H1 (cell line): ENCODE data around the gene PTGIR. TPM values are rescaled to one million over a fixed set of nuclear protein-coding genes. Genes with fewer than 3 reads are reported as not detected.

Source experiments
- CTCF ChIA-PET: fragments of 300-600 bp; sonication (Branson Sonifier 250); formaldehyde crosslinking; loops from one replicate; lab custom pipeline; 2021; ENCODE audit not compliant: partially characterized antibody; lab: Charles Lee
- POLR2A ChIA-PET: fragments of 300-600 bp; sonication (Branson Sonifier 250); formaldehyde crosslinking; loops from one replicate; lab custom pipeline; 2021; ENCODE audit warnings: inconsistent platforms; ENCODE audit not compliant: partially characterized antibody; lab: Charles Lee
- DNase-seq, 2 experiments: peaks; one replicate each; pipeline versions ENCODE4 v3.0.0 to v3.0.0-alpha.2; 2010 to 2022; ENCODE audit warnings: low spot score in 2 of 2, low read depth in 1 of 2, mixed read lengths in 1 of 2
- FAIRE-seq: peaks from 2 replicates; lab custom pipeline; 2011; peaks lifted over from hg19 to GRCh38; lab: Jason Lieb, UNC
- H2AFZ ChIP-seq: 2 replicates; pipeline ENCODE4 v1.8.1; 2012; ENCODE audit warnings: low read length, inconsistent platforms
- H2AK5ac ChIP-seq: 2 replicates; pipeline ENCODE4 v1.6.1; 2013; ENCODE audit warnings: low read depth, low read length
- H2BK120ac ChIP-seq: replicated peaks from 2 replicates; pipeline ENCODE3; 2013; ENCODE audit warnings: low read depth, low read length, inconsistent platforms
- H2BK12ac ChIP-seq: 2 replicates; pipeline ENCODE4 v1.6.1; 2013; ENCODE audit warnings: low read depth, low read length
- H2BK15ac ChIP-seq: 2 replicates; pipeline ENCODE4 v1.6.1; 2013; ENCODE audit warnings: low read length
- H2BK20ac ChIP-seq: 2 replicates; pipeline ENCODE4 v1.6.1; 2013; ENCODE audit warnings: low read length
- H2BK5ac ChIP-seq: 2 replicates; pipeline ENCODE4 v1.6.1; 2013; ENCODE audit warnings: low read depth, low read length
- H3K14ac ChIP-seq: 2 replicates; pipeline ENCODE4 v1.6.1; 2013; ENCODE audit warnings: inconsistent platforms; ENCODE audit not compliant: insufficient read length
- H3K18ac ChIP-seq: 2 replicates; pipeline ENCODE4 v1.6.1; 2013; ENCODE audit warnings: low read length; ENCODE audit errors: extremely low read depth
- H3K23ac ChIP-seq: 2 replicates; pipeline ENCODE4 v1.6.1; 2013; ENCODE audit warnings: inconsistent platforms; ENCODE audit not compliant: insufficient read length
- H3K23me2 ChIP-seq: 2 replicates; pipeline ENCODE4 v1.6.1; 2013; ENCODE audit warnings: low read depth, low read length
- H3K27ac ChIP-seq: 2 replicates; pipeline ENCODE4 v1.6.1; 2011; ENCODE audit warnings: low read depth, low read length, inconsistent platforms
- H3K27me3 ChIP-seq, 4 experiments: replicated peaks in 1 of 4; 1 replicate in 1 of 4; 2 replicates in 3 of 4; pipeline versions ENCODE4 v1.6.1 to v1.8.1; 2011 to 2013; ENCODE audit warnings: low read length in 3 of 4, mild to moderate bottlenecking in 3 of 4, inconsistent platforms in 2 of 4, mixed read lengths in 2 of 4, moderate library complexity in 1 of 4; ENCODE audit not compliant: control insufficient read depth in 3 of 4, insufficient read depth in 3 of 4; ENCODE audit errors: extremely low read depth in 1 of 4
- H3K36me3 ChIP-seq, 4 experiments: 2 replicates each; pipeline versions ENCODE4 v1.6.1 to v1.8.1; 2011 to 2013; ENCODE audit warnings: mild to moderate bottlenecking in 4 of 4, low read length in 3 of 4, moderate library complexity in 2 of 4, control low read depth in 1 of 4, inconsistent platforms in 1 of 4; ENCODE audit not compliant: insufficient read depth in 4 of 4, control insufficient read depth in 2 of 4
- H3K4ac ChIP-seq: replicated peaks from 2 replicates; pipeline ENCODE3; 2013; ENCODE audit warnings: low read length, low read depth, mixed read lengths, inconsistent platforms; ENCODE audit not compliant: insufficient read length
- H3K4me1 ChIP-seq, 4 experiments: replicated peaks in 1 of 4; 1 replicate in 1 of 4; 2 replicates in 3 of 4; pipeline versions ENCODE4 v1.6.1 to v1.8.1; 2011 to 2013; ENCODE audit warnings: low read length in 3 of 4, inconsistent platforms in 2 of 4, mixed read lengths in 1 of 4; ENCODE audit not compliant: insufficient read depth in 4 of 4, control insufficient read depth in 3 of 4
- H3K4me2 ChIP-seq, 2 experiments: 2 replicates each; pipeline versions ENCODE4 v1.6.1 to v1.8.1; 2011 to 2013; ENCODE audit warnings: low read depth in 2 of 2, low read length in 2 of 2, control low read depth in 1 of 2, inconsistent platforms in 1 of 2, mild to moderate bottlenecking in 1 of 2; ENCODE audit not compliant: insufficient read depth in 1 of 2
- H3K4me3 ChIP-seq, 4 experiments: fragments of 200-600, 300-600 bp in 1 of 4; sonication (generic), shearing (Covaris generic), sonication (Bioruptor Twin) in 1 of 4; 2 replicates each; pipeline versions ENCODE4 v1.5.1 to v1.8.1; 2011 to 2016; ENCODE audit warnings: low read length in 4 of 4, low read depth in 3 of 4, control low read depth in 2 of 4, inconsistent platforms in 2 of 4, mild to moderate bottlenecking in 2 of 4, mixed read lengths in 1 of 4, moderate library complexity in 1 of 4; ENCODE audit not compliant: insufficient read depth in 2 of 4; ENCODE audit errors: extremely low read depth in 1 of 4
- H3K56ac ChIP-seq: replicated peaks from 2 replicates; pipeline ENCODE3; 2013; ENCODE audit warnings: low read depth, mild to moderate bottlenecking, mixed read lengths, low read length, inconsistent platforms; ENCODE audit not compliant: insufficient read length
- H3K79me1 ChIP-seq: 2 replicates; pipeline ENCODE4 v1.6.1; 2013; ENCODE audit warnings: low read depth, low read length, control low read depth
- H3K79me2 ChIP-seq, 2 experiments: 2 replicates each; pipeline versions ENCODE4 v1.6.1 to v1.8.1; 2012 to 2013; ENCODE audit warnings: low read length in 2 of 2, mild to moderate bottlenecking in 2 of 2, inconsistent platforms in 1 of 2; ENCODE audit not compliant: insufficient read depth in 2 of 2, control insufficient read depth in 1 of 2
- H3K9ac ChIP-seq, 4 experiments: replicated peaks in 1 of 4; 1 replicate in 1 of 4; 2 replicates in 3 of 4; pipeline versions ENCODE4 v1.6.1 to v1.8.1; 2011 to 2013; ENCODE audit warnings: low read depth in 3 of 4, low read length in 3 of 4, control low read depth in 2 of 4, mild to moderate bottlenecking in 2 of 4, moderate library complexity in 2 of 4, inconsistent platforms in 1 of 4; ENCODE audit errors: extremely low read depth in 1 of 4
- H3K9me3 ChIP-seq, 2 experiments: 2 replicates each; pipeline versions ENCODE4 v1.6.1 to v1.8.1; 2012 to 2013; ENCODE audit warnings: mild to moderate bottlenecking in 2 of 2, moderate library complexity in 2 of 2, control low read depth in 1 of 2, inconsistent platforms in 1 of 2, low read depth in 1 of 2, low read length in 1 of 2, mixed read lengths in 1 of 2; ENCODE audit not compliant: insufficient read depth in 2 of 2
- H4K20me1 ChIP-seq, 2 experiments: replicated peaks in 1 of 2; 2 replicates each; pipeline versions ENCODE3 to v1.8.1; 2011 to 2013; ENCODE audit warnings: inconsistent platforms in 2 of 2, low read length in 2 of 2, mild to moderate bottlenecking in 1 of 2; ENCODE audit not compliant: insufficient read depth in 2 of 2, control insufficient read depth in 1 of 2
- H4K5ac ChIP-seq: 2 replicates; pipeline ENCODE4 v1.6.1; 2013; ENCODE audit warnings: low read length, low read depth, mixed read lengths, inconsistent platforms; ENCODE audit not compliant: insufficient read length
- H4K8ac ChIP-seq: 2 replicates; pipeline ENCODE4 v1.8.0; 2013; ENCODE audit warnings: mild to moderate bottlenecking, moderate library complexity, low read length, inconsistent platforms; ENCODE audit not compliant: insufficient read depth; ENCODE audit errors: extremely low read depth
- H4K91ac ChIP-seq: replicated peaks from 2 replicates; pipeline ENCODE3; 2013; ENCODE audit warnings: low read length, mixed read lengths, inconsistent platforms; ENCODE audit not compliant: insufficient read length
- HDAC2 ChIP-seq, 2 experiments: fragments of 300-600 bp in 1 of 2; sonication (generic) in 1 of 2; IDR thresholded peaks; 2 replicates each; pipeline ENCODE4 v1.6.1; 2011 to 2012; ENCODE audit warnings: low read depth in 2 of 2, low read length in 2 of 2, mild to moderate bottlenecking in 2 of 2, moderate library complexity in 2 of 2, borderline replicate concordance in 1 of 2, inconsistent platforms in 1 of 2
- WGBS, 2 experiments: shearing (Covaris generic) in 1 of 2; methylation state at CpG; one replicate each; pipeline versions ENCODE4 v1.1.6 to v1.1.7; 2013 to 2015; ENCODE audit warnings: low lambda C conversion rate in 2 of 2, mixed read lengths in 2 of 2, inconsistent platforms in 1 of 2, low coverage in 1 of 2, missing lambda C conversion rate in 1 of 2; ENCODE audit not compliant: insufficient replicate concordance in 2 of 2, insufficient coverage in 1 of 2, insufficient read length in 1 of 2; ENCODE audit errors: extremely low coverage in 1 of 2, missing lambda C conversion rate in 1 of 2; 5-methylcytosine and 5-hydroxymethylcytosine counted together
- polyA plus RNA-seq, 7 experiments: library from polyadenylated mRNA; depleted of rRNA in 3 of 7; stranded (reverse) in 5 of 7; unstranded in 2 of 7; fragments of >200 nt in 5 of 7; fragments of 200-250 nt in 2 of 7; gene quantifications; 1 replicate in 5 of 7; 2 replicates in 1 of 7; 4 replicates in 1 of 7; pipeline versions ENCODE4 v1.2.1 to v1.2.3, GENCODE V29; 2011 to 2013; ENCODE audit warnings: missing spikeins in 2 of 7, mixed read lengths in 2 of 7
- total RNA-seq: library from RNA; stranded (reverse); fragmentation: NEBNext Ultra II Directional; extraction: Animal tissue kit (Norgen Biotek cat#: 25700); gene quantifications from 2 replicates; pipeline ENCODE4 v1.2.1, GENCODE V29; 2021

Gene PTGIR
- total and polyA plus RNA-seq, 2 of the 8 experiments (the other 6 are each of a cell fraction or from before 2014, with no cell fraction given) = 0.15 TPM; not detected in 1

GRCh38 chr19:46573679-46574498 is 51.0 kb downstream of the PTGIR start:
- no peak overlapping the region for H3K27ac ChIP-seq
- no peak overlapping the region for H2BK12ac ChIP-seq
- no peak overlapping the region for H2BK120ac ChIP-seq
- no peak overlapping the region for H3K4ac ChIP-seq
- DNase-seq (no peak), FAIRE-seq (no peak)
- H3K23me2 ChIP-seq = no peaks in the 10 kb centered on the region
- H2AK5ac ChIP-seq = no peak overlapping the region; the same call in 1 of the 2 replicates
- H3K9me3 ChIP-seq = no peaks in the 10 kb centered on the region
- no peaks in the 10 kb centered on the region for H3K79me2 ChIP-seq
- ChIA-PET POLR2A (interaction anchor here (1.0 to 1.2 kb wide), 2 partner anchors 26 to 44 kb away, joined by 3 read pairs; no protein-coding TSS in a partner anchor), CTCF (interaction anchor here (0.8 to 3.6 kb wide), 6 partner anchors 11 to 171 kb away, joined by 3 to 20 read pairs (median 5); no protein-coding TSS in a partner anchor)
- H2BK15ac ChIP-seq = no peak overlapping the region
- H3K4me3 ChIP-seq = no peak overlapping the region
- H4K8ac ChIP-seq = no peak overlapping the region
- 85% methylated on average over 8 of the region's 8 CpGs; no CpG with 5 or more reads in 1 of the 2 experiments for WGBS, 2 experiments
- H3K56ac ChIP-seq = no peak overlapping the region
- H2AFZ ChIP-seq = peak overlapping the region; percentile 76; the same call in 1 of the 2 replicates
- no peak overlapping the region for H2BK20ac ChIP-seq
- H3K27me3 ChIP-seq = no peaks in the 10 kb centered on the region; a peak in 1 of 7 replicates
- no peak overlapping the region for H4K91ac ChIP-seq
- no peak overlapping the region for H3K14ac ChIP-seq
- no peak overlapping the region for H3K23ac ChIP-seq
- H4K5ac ChIP-seq = no peak overlapping the region
- no peaks in the 10 kb centered on the region; a peak in 2 of 7 replicates for H3K4me1 ChIP-seq
- no peaks in the 10 kb centered on the region for H4K20me1 ChIP-seq
- H3K4me2 ChIP-seq = no peak overlapping the region
- no peak for TF ChIP-seq HDAC2 (IDR thresholded peaks at IDR 0.05; ENCODE audit: borderline replicate concordance in 1 of 2, low read depth in 2 of 2, low read length in 2 of 2)
- H3K79me1 ChIP-seq = no peaks in the 10 kb centered on the region
- H2BK5ac ChIP-seq = no peak overlapping the region
- no peak overlapping the region; a peak in 1 of 7 replicates for H3K9ac ChIP-seq
- no peak overlapping the region for H3K18ac ChIP-seq
- H3K36me3 ChIP-seq = no peaks in the 10 kb centered on the region
